DND-41 (cell line): Measurements from ENCODE around the gene ENPP6.

Experiments used
- ATAC-seq: fragments of 200-7000 bp; cut with Tn5 transposase; 3 replicates; pipeline ENCODE4 v1.9.1; 2021; ENCODE audit warnings: low read depth; ENCODE audit not compliant: insufficient read depth
- DNase-seq: peaks from one replicate; pipeline ENCODE4 v3.0.0-alpha.2; 2020
- H2AFZ ChIP-seq: 2 replicates; pipeline ENCODE4 v1.6.0; 2012; ENCODE audit warnings: low read depth, low read length
- H3K27ac ChIP-seq: 2 replicates; pipeline ENCODE4 v1.5.1; 2012; ENCODE audit warnings: low read length, inconsistent platforms
- H3K27me3 ChIP-seq: fragments of 200-600 bp; sonication (generic); 2 replicates; pipeline ENCODE4 v1.6.0; 2012; ENCODE audit warnings: low read length, mild to moderate bottlenecking, inconsistent platforms; ENCODE audit not compliant: insufficient read depth, poor library complexity
- H3K36me3 ChIP-seq: 2 replicates; pipeline ENCODE4 v1.5.1; 2012; ENCODE audit warnings: low read length, inconsistent platforms; ENCODE audit not compliant: insufficient read depth
- H3K4me1 ChIP-seq: 2 replicates; pipeline ENCODE4 v1.5.1; 2012; ENCODE audit warnings: mild to moderate bottlenecking, low read length; ENCODE audit not compliant: insufficient read depth
- H3K4me2 ChIP-seq: 2 replicates; pipeline ENCODE4 v1.6.0; 2012; ENCODE audit warnings: mild to moderate bottlenecking, moderate library complexity, low read length, inconsistent platforms; ENCODE audit not compliant: insufficient read depth
- H3K4me3 ChIP-seq, 2 experiments: fragments of 200-600 bp in 1 of 2; shearing (Covaris generic) in 1 of 2; 2 replicates each; pipeline ENCODE4 v1.5.1; 2012 to 2016; ENCODE audit warnings: inconsistent platforms in 2 of 2, low read length in 2 of 2, mild to moderate bottlenecking in 2 of 2, low read depth in 1 of 2, moderate library complexity in 1 of 2
- H3K79me2 ChIP-seq: 2 replicates; pipeline ENCODE4 v1.6.0; 2012; ENCODE audit warnings: low read length, inconsistent platforms; ENCODE audit not compliant: insufficient read depth
- H3K9ac ChIP-seq: 2 replicates; pipeline ENCODE4 v1.6.0; 2012; ENCODE audit warnings: low read depth, mild to moderate bottlenecking, inconsistent platforms, low read length, moderate library complexity
- H3K9me3 ChIP-seq: 2 replicates; pipeline ENCODE4 v1.5.1; 2012; ENCODE audit warnings: low read length, moderate library complexity, mild to moderate bottlenecking, inconsistent platforms; ENCODE audit not compliant: insufficient read depth, severe bottlenecking
- H4K20me1 ChIP-seq: 2 replicates; pipeline ENCODE4 v1.6.0; 2012; ENCODE audit warnings: low read length; ENCODE audit not compliant: insufficient read depth
- EZH2 ChIP-seq: IDR thresholded peaks from 3 replicates; pipeline ENCODE4 v1.6.1; 2012; ENCODE audit warnings: borderline replicate concordance, low read depth, mild to moderate bottlenecking, moderate library complexity, low read length, inconsistent platforms; ENCODE audit not compliant: severe bottlenecking
- TF ChIP-seq, protein P1 (sequence below): IDR thresholded peaks from 2 replicates; pipeline ENCODE4 v1.5.1; 2012; ENCODE audit warnings: borderline replicate concordance, low read length, moderate library complexity, mild to moderate bottlenecking; ENCODE audit not compliant: poor library complexity, severe bottlenecking; ENCODE audit errors: extremely low read depth

The ENPP6 gene

GRCh38 chr4:184039963-184040383, 177.7 kb downstream of the ENPP6 start:
- H3K4me2 ChIP-seq = no peak overlapping the region
- no peak overlapping the region for H3K9ac ChIP-seq
- DNase-seq = no peak
- H3K4me3 ChIP-seq = no peak overlapping the region
- H3K36me3 ChIP-seq = no peaks in the 10 kb centered on the region
- H3K4me1 ChIP-seq = no peaks in the 10 kb centered on the region
- TF ChIP-seq, protein P1, sequence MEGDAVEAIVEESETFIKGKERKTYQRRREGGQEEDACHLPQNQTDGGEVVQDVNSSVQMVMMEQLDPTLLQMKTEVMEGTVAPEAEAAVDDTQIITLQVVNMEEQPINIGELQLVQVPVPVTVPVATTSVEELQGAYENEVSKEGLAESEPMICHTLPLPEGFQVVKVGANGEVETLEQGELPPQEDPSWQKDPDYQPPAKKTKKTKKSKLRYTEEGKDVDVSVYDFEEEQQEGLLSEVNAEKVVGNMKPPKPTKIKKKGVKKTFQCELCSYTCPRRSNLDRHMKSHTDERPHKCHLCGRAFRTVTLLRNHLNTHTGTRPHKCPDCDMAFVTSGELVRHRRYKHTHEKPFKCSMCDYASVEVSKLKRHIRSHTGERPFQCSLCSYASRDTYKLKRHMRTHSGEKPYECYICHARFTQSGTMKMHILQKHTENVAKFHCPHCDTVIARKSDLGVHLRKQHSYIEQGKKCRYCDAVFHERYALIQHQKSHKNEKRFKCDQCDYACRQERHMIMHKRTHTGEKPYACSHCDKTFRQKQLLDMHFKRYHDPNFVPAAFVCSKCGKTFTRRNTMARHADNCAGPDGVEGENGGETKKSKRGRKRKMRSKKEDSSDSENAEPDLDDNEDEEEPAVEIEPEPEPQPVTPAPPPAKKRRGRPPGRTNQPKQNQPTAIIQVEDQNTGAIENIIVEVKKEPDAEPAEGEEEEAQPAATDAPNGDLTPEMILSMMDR = no peak
- TF ChIP-seq EZH2 = no peak
- H3K9me3 ChIP-seq = no peaks in the 10 kb centered on the region
- no peak overlapping the region for H3K27ac ChIP-seq
- ATAC-seq = no peak
- no peak overlapping the region for H2AFZ ChIP-seq
- no peaks in the 10 kb centered on the region for H4K20me1 ChIP-seq
- no peaks in the 10 kb centered on the region for H3K27me3 ChIP-seq
- no peaks in the 10 kb centered on the region for H3K79me2 ChIP-seq
